MM.1S (cell line): ENCODE results near the gene CNFN.

ENCODE experiments used
- CTCF ChIP-seq: fragments of 300-600 bp; sonication (generic); IDR thresholded peaks from 2 replicates; pipeline ENCODE4 v1.5.1; 2016; ENCODE audit warnings: antibody characterized with exemption, low read length, mixed read lengths
- EZH2phosphoT487 ChIP-seq: fragments of 300-600 bp; sonication (generic); IDR thresholded peaks from 2 replicates; pipeline ENCODE4 v1.6.1; 2018; ENCODE audit warnings: antibody characterized with exemption, low read length

GRCh38 chr19:42392165-42392564, 2.1 kb upstream of the CNFN start:
- TF ChIP-seq CTCF (no peak), EZH2phosphoT487 (no peak)
